ENCODE results near the gene ASB10.

ASB10 gene

DNA sequence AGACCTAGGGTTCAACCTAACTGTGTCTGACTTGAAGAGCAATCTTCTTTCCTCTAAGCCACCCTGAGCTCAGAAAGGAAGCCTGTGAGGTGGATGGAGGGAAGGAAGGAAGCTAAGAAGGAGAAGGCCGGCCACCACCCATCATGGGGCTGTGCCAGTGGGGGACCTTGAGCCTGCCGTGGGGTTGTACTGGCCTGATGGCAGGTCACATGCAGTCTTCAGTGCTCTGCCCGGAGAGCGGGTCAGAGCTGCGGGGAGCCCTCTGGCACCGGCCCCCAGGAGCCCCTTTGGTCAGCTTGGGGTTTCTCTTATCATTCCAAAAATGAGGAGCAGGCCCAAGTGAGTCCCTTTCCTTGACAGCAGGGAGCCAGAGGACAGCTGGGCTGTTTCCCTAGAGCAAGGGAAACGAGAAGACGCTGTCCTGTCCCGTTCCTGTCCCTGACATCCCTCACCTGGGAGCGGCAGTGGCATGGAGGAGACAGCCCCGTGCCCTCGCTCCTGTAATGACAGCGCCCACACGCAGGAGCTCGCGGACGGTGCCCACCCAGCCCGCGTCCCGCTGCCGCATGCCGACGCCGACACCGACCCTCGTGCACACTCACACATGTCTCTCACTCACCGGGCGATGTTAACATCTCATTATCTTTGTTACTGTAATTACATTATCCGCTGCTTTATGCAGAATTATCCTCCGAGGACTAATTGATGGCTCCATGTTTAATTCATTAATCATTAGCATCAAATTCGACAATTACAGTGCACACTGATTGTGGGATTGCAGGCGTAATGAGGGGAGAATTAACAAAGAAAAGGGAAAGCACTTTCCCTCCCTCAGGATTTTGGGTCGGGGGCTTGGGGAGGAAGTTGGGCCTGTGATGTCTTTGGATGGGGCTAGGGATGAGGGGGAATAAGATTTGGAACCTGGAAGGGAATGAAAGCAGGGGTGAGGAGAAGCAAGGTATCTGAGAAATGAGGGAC, 50.9 kb downstream of the ASB10 start:
- no peak for DNase-seq (ENCODE audit: low read depth, low spot score)

DNA sequence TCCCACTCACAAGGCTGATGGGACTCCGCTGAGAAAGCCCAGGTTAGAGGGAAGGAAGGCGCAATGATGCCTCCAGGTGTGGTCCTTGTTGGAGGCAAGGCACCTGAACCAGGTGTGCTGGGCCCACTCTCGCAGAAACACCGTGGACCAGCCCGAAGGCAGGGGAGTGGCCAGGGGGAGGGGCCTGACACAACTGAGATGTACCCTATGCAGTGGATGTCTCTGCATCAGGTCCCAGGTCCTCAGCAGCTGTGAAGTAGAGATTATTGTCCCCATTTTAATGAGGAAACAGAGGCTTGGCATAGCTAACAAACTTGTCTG, 51.6 kb downstream of the ASB10 start:
- no peak for DNase-seq (ENCODE audit: low read depth, low spot score)

DNA sequence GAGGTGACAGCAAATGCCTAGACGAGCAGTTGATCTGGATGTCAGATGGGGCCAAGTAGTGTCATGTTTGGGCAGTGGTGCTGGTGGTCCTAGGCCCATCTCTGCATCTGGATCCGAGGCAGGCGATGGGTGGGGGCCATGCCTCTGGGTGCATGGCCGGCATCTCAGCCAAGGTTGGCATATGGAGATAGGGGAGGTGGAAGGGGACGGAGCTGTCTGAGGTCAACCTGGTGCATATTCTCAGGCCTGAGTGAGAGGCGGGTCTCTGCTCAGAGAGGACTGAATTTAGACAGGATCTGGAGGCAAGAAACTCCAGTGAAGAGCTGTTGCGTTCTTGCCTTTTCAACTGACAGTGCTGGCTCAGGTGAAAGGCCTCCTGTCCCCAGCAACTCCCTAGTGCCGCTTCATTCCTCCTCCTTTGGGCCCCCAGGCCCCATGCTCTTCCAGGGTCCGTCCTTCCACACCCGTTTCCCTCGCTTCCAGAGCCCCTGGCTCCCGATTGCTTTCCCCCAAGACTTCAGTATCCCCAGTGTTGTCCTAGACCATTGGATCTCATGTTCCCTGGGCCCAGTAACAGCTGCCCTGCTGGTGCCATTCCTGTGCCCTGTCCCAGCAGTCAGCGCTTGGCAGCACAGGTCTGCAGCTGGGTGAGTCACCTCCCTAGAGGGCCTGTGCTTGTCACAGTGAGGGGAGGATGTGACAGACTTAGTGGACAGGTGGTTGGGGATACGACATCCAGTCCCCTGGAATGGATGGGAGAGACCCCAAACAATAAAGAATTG, 52.1 kb downstream of the ASB10 start:
- DNase-seq (ENCODE audit: low read depth, low spot score): no peak

DNA sequence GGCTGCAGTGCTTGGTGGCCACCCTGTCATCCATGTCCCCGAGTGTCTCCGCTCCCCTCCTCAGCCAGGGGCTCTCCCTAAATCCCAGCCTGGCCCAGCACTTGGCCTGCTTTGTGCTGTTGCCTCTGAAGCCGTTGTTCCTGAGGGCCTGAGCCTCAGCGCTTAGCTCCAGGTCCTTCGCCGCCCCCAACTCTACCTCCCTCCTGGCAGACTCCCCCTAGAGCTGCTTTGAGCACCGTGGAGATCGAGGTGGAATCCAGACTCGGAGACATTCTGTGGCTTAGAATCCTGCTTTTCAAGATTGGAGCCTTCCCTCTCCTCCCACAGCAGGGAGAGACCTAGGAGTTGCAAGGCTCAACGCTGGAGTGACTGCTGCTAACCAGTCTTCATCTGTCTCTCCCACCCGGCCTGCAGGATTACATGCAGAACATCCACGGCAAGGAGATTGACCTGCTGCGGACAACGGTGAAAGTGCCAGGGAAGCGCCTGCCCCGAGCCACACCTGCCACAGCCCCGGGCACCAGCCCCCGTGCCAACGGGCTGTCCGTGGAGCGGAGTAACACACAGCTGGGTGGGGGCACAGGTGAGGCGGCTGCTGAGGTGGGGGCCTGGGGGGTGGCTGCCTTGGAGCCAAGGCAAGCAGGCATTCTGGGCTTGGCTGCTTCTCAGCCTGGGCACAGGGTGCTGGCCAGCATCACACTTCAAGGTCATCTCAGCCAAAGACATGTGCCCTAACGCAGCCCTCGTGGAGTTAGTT, 52.9 kb downstream of the ASB10 start:
- no peak for DNase-seq (ENCODE audit: low read depth, low spot score)

DNA sequence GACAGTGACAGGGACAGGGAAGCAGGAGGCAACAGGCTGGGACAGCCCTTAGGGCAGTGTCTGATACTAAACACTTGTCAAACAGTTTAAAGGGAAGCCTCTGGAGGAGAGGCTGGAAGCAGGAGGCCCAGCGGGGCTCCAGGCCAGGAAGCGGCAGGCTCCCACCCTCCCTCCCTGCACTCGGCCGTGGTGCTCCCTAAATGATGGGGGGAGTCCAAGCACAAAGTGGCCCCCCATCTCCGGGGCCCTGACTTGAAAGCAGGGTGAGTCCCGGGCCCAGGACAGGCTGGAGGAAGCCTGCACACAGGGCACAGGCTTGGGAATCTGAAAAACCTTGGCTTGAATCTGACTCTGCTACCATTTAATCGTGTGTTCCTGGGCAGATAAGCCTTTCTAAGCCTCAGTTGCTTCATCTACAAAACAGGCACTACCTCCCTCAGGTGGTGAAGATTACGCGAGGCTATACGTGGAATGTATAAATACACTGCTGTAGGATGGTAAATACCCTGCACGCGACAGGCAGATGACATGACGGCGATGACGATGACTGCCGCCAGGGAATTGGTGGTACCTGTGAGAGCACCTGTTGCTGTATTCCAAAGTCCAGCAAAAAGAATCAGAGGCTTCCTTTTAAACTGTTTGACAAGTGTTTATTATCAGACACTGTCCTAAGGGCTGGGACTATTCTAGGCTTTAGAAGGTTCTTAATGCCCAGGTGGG, 53.6 kb downstream of the ASB10 start:
- no peak for DNase-seq (ENCODE audit: low read depth, low spot score)

DNA sequence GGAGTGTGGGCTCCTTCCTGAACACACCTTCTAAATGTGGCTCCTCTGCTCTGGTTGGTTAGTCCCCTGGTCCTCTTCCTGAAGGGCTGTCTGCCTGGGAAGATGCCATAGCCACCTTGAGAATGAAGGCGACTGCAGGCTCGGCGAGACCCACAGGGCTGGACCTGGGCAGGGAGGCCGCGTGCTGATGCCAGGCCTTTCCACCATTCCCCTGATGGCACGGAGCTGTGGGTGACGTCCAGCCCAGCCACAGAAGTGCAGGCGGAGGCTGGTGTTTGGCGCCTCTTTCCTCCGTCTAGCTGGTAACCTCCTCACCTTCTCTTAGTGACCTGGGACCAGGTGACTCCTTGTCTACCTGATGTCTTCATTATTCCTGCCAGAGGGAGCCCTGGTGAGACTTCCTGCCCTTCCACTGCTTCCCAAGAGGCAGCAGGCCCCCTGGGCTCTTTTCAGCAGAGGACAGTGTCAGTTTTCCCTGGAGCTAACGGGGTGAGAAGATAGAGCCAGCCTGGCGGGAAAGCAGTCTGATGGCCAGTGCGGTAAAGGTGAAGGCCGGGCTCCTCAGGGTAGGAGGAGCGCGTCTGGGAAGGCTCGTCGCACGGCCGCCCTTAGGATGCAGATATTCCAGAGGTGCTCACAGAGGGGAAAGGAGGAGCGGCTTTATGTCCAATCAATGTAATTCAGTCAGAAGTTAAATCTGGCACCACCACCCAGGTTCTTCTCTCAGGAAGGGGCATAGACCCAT, 54.4 kb downstream of the ASB10 start:
- no peak for DNase-seq (ENCODE audit: low read depth, low spot score)

DNA sequence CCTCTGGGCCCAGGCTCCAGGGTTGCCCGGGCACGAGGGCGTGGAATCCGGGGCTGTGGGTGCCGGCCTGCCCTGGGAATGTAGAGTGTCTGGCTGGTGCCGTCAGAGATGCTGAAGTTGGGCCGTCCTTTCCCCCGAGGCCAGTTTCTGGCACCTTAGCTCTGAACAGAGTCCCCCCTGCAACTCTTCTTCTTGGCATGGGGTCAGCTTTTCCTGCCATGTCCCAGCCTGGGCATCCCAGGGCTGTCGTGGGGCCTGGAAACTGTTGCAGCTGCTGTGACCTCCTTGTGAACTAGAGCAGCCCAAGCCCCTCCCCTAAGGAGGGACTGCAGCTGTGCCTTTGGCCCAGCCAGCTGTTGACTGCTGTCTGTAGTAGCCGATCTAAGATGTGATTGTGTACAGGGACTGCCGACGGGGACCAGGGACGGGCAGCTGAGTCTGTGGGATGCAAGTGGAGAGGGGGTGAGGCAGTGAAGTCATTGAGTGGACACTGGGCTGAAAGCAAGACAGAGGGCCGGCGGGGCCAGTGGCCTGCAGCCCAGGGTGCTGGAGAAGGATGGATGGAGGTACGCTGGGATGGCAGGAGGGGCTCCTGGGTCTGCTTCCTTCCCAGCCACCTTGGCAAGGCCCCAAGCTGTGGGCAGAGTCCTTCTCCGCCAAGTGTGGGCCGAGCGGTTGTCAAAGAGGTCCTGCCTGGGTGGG, 55.3 kb downstream of the ASB10 start:
- no peak for DNase-seq (ENCODE audit: low read depth, low spot score)

DNA sequence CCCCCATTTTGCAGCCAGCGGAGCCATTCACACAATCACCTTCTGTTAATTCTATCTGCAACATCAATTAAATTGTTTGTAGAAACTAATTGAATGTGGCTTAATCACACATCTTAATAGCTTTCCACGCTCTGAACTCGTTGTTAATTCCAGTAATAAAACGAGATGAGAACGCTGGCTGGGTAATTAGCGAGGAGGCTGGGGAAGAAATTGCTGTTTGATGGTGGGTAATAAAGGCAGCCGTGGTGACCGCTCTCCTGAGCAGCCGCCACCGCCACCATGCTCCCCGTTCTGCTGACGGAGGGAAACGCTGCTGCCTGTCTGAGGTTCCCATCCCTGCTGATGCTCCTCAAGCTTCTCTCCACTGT, 55.8 kb downstream of the ASB10 start:
- DNase-seq (ENCODE audit: low read depth, low spot score): no peak

DNA sequence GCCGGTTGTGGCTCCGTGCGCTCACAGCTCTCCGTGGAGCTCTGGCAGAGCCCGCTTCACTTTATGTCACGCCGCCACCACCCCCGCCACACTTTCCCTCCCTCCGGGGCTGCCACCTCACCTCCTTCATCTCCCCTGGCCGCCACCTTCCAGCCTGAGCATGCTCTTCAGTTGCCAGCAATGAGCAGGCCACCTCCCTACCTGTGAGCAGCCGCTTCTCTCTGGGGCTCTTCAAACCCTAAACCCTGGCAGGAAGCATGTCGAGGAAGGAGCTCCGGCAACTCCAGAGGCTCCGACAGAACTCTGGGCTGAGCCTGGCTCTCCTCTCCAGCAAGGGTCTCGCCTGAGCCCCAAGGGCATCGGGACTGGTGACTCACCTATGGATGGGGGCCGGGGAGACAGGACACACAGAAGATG, 56.3 kb downstream of the ASB10 start:
- no peak for DNase-seq (ENCODE audit: low read depth, low spot score)

DNA sequence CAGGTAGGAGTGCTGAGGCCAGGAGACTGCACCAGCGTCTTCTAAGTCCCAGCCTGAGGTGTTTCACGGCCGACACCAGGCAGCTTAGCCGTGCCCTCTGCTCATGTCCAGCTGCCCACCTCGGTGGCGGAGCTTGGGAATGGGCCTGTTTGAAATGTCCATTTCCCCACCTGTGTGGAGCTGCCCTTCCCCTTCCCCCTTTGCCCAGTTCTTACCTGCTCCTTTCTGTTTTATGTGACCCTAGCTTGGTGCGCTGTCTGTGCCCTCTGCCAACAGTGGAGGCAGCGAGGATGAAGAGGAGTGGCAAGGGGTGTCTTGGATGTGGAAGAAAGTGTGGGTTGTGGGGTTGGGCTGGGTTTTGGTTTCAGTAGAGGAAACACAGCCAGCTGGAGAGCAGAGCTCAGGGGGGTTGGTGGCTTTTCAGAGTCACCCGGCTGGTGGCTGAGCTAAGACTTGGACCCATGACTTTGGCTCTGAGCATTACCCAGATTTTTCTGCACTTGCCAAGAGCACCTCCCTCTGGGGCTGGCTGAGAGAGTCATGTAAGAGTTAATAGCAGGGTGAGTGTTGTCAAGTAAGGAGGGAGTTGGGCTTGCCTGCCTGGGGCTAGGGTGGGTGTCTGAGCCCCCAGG, 57.0 kb downstream of the ASB10 start:
- DNase-seq (ENCODE audit: low read depth, low spot score): no peak

DNA sequence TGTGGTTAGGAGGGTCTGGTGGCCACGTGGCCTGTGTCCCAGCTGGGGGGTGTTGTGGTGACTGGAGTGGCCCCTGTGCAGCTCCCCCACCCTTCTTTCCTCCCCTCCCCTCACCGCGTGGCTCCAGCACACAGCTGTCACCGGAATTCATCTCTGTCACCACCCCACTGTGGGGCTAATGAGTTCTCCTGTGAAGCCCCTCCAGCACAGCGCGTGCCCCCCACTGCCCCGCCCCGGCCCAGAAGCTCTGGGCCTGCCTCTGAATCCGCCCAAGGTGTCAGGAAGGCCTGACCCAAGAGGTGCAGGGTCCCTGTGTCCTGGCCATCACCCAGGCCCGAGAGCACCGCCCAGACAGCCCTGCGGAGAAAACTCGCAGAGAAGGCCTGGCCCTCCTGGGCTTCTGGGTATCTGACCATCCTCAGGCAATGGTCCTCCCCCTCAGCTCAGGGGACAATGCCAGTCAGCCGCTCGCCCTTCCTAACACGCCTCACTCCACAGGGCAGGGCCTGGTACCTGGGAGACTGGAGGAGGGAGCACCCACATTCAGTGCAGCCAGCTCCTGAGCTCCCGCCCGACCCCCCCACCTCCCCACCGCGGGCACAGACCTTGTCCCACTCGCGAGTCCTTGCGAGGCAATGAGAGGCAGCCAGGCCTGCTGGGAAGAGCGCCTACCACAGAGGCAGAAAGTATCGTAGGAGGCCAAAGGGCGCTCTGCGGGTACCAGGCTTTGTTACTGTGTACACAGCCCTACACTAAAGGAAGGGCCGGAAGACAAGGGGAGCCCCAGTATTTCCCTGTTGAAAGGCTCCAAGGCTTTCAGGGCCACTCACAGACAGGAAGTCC, 57.7 kb downstream of the ASB10 start:
- DNase-seq (ENCODE audit: low read depth, low spot score): no peak

DNA sequence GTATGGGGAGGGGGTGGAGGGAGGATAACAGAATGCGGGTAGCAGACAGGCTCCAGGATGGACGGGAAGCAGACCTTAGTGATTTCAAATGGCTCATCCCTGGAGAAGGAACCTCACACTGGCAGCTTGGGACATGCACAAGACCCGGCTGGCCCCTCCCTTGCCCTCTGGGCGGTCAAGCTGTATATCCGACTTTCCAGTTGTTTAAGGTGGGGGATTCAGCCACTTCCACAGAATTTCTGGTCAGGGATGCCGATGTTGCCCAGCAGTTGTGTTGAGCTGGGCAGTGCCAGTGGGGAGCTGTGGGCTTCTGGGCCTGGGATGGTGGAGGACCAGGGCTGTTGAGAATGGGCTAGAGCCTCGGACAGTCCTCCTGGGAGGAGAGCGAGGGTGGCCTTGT, 58.3 kb downstream of the ASB10 start:
- no peak for DNase-seq (ENCODE audit: low read depth, low spot score)

DNA sequence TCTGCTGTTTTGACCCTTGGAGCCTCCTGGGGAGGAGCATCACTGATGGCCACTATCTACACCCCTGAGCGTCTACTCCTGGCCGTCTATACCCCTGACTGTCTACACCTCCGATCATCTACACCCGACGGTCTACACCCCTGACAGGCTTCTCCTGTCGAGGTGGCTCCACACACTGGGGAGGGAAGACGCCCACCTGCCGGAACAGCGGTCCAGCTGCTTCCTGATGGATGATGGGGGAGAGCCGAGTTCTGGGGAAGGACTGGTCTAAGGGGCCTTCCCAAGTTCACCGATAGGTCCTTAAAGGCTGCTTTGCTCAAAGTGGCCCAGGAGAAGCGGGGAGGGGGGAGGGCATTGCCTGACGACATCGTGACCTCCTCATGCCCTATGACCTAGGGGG, 58.9 kb downstream of the ASB10 start:
- DNase-seq (ENCODE audit: low read depth, low spot score): no peak

DNA sequence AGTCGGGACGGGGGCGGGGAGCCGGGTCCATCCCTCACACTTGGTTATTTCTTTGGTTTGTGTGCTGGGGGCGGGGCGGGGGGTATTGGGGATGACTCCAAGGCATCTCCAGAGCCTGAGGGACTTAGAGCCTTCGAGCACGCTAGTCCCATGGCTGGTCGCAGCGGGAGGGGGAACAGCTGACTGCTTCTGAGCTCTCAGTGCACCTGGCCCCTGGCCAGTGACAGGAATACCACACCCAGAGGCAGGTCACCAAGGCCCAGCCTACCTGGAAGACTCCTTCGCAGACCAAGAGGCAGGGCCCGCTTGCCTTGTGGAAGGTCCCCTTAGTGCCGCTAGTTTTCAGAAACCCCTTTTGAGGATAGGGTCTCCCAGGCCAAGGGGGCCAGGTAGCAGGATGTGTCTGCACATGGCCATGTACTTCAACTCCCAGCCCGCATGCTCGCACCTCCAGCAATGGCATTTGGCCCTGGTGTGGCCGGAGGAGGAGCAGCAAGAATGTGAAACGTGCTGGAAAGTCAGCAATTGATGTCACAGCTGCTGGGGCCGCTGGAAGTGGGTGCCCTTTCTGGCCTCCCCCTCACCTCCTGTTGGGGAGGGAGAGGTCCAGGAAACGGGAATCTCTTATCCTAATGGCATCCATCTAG, 60.4 kb downstream of the ASB10 start:
- DNase-seq (ENCODE audit: low read depth, low spot score): no peak

DNA sequence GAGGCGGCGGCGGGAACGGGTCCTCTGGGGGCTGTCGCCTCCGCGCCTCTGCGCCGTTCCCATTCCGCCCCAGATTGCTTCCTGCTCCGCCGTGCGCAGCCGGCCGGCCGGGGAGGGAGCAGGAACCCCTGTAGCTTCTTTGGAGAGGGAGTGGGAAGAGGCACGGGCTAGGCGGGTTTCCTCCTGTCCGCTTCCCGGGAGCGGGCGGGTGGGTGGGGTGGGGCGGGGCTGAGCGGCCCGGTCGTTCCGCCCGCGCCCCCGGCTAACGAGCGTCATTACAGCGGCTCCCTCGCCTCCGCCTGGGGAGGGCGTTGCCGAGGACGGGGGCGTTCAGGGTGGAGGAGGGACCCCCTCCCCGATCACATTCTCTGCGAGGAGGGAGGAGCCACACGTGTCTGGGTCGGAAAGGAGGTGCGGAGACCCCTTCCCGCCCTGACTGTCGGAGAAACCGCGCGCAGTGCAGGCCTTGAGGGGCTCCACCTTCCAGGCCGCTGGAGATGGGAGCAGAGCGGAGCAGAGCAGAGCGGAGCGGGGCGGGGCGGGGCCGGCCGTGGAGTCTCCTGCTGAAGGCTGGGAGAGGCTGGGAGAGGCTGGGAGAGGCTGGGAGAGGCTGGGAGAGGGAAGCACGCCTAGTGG, 61.1 kb downstream of the ASB10 start:
- no peak for DNase-seq (ENCODE audit: low read depth, low spot score)
